Transverse colon (tissue), 4 donors: Measurements from ENCODE around the gene SLC25A13. TPM values are rescaled to one million over a fixed set of nuclear protein-coding genes. Genes with fewer than 3 reads are reported as not detected.

Source experiments
- DNase-seq: peaks from one replicate; pipeline ENCODE4 v3.0.0-alpha.2; 2019
- H3K27ac ChIP-seq, 4 donors: fragments of 200-600 bp; sonication (generic); 2 replicates each; pipeline ENCODE4 v1.5.1; 2016 to 2018; ENCODE audit warnings: inconsistent platforms in 4 of 4
- H3K27me3 ChIP-seq: fragments of 200-600 bp; sonication (generic); 2 replicates; pipeline ENCODE4 v1.5.1; 2017; ENCODE audit warnings: inconsistent platforms
- H3K36me3 ChIP-seq, 4 donors: fragments of 200-600 bp; sonication (generic); 2 replicates each; pipeline ENCODE4 v1.5.1; 2017 to 2019; ENCODE audit warnings: inconsistent platforms in 4 of 4
- H3K4me1 ChIP-seq, 4 donors: fragments of 200-600 bp; sonication (generic); 2 replicates each; pipeline ENCODE4 v1.5.1; 2017 to 2020; ENCODE audit warnings: inconsistent platforms in 4 of 4
- H3K4me3 ChIP-seq, 4 donors: fragments of 200-600 bp; sonication (generic); 1 replicate in 1 of 4; 2 replicates in 3 of 4; pipeline versions ENCODE4 v1.5.1 to v1.6.1; 2017 to 2019; ENCODE audit warnings: inconsistent platforms in 4 of 4
- H3K9me3 ChIP-seq, 2 donors: fragments of 200-600 bp; sonication (generic); 2 replicates each; pipeline ENCODE4 v1.5.1; 2017 to 2019; ENCODE audit warnings: inconsistent platforms in 2 of 2
- CTCF ChIP-seq, 5 experiments: fragments of 200-600 bp in 3 of 5; fragments of 450-650 bp in 2 of 5; sonication (generic) in 3 of 5; IDR thresholded peaks; 1 replicate in 2 of 5; 2 replicates in 3 of 5; pipeline ENCODE4 v1.5.1; 2016 to 2017; ENCODE audit warnings: antibody characterized with exemption in 5 of 5, inconsistent platforms in 3 of 5, mild to moderate bottlenecking in 2 of 5, moderate library complexity in 1 of 5
- EP300 ChIP-seq: sonication (generic); formaldehyde crosslinking; IDR thresholded peaks from one replicate; pipeline ENCODE4 v1.6.1; 2017; ENCODE audit warnings: antibody characterized with exemption, low read depth
- POLR2A ChIP-seq: fragments of 450-650 bp; IDR thresholded peaks from one replicate; pipeline ENCODE4 v1.6.1; 2016; ENCODE audit warnings: antibody characterized with exemption, mild to moderate bottlenecking, moderate library complexity
- POLR2AphosphoS5 ChIP-seq, 3 donors: sonication (generic); formaldehyde crosslinking; IDR thresholded peaks; one replicate each; pipeline ENCODE4 v1.6.1; 2016; ENCODE audit warnings: antibody characterized with exemption in 3 of 3
- WGBS, 2 donors: methylation state at CpG; one replicate each; pipeline ENCODE4 v1.1.5; 2018; ENCODE audit warnings: low coverage in 1 of 2; 5-methylcytosine and 5-hydroxymethylcytosine counted together
- in situ Hi-C, 4 donors: fragments of 200-750 bp; cut with MboI; loops; one replicate each; pipeline versions ENCODE4 v1.15.0 to v1.15.1; 2017; ENCODE audit warnings: low sequenced_read_pairs in 3 of 4, low pct_ligation_motif_present in 1 of 4, low pct_unique_long_range_greater_than_20kb in 1 of 4
- intact Hi-C: fragments of 100-400 bp; cut with DNase I; formaldehyde crosslinking; loops from one replicate; pipeline ENCODE4 v1.15.1; 2023; ENCODE audit warnings: low total_unique reads
- total RNA-seq, 4 donors: library from RNA; depleted of rRNA; stranded (reverse); fragments of >200 nt; gene quantifications; one replicate each; pipeline ENCODE4 v1.1.0, GENCODE V29; 2016

The SLC25A13 gene
- total RNA-seq, 4 donors from 2014 or later = 7.8 to 68.9 (median 59.6) TPM

GRCh38 chr7:96308253-96308949, 13.5 kb downstream of the SLC25A13 start:
- no peak overlapping the region for H3K4me3 ChIP-seq
- H3K27ac ChIP-seq = peak overlapping the region in 1 of 4 donors; percentile 2
- no peak for DNase-seq
- peaks cover 7 to 50% (median 30%) of the 10 kb centered on the region in 4 donors for H3K4me1 ChIP-seq
- 69 to 89% methylated on average over 3 to 4 of the region's 4 CpGs for WGBS, 2 donors
- no peaks in the 10 kb centered on the region for H3K9me3 ChIP-seq
- TF ChIP-seq EP300 (no peak), POLR2AphosphoS5 (IDR thresholded peaks at IDR 0.05) (no peak), POLR2A (no peak), CTCF (IDR thresholded peaks at IDR 0.05) (no peak)
- H3K36me3 ChIP-seq = no peaks in the 10 kb centered on the region
- in situ Hi-C loops (no loop called here), intact Hi-C loops (no loop called here)
- H3K27me3 ChIP-seq = no peaks in the 10 kb centered on the region

GRCh38 chr7:96306385-96307125, 15.3 kb downstream of the SLC25A13 start:
- Histone ChIP-seq H3K9me3 (no peaks in the 10 kb centered on the region), H3K27ac (no peak overlapping the region), H3K27me3 (no peaks in the 10 kb centered on the region), H3K4me1 (peaks cover 7 to 51% (median 26%) of the 10 kb centered on the region in 4 donors), H3K4me3 (no peak overlapping the region), H3K36me3 (no peaks in the 10 kb centered on the region)
- intact Hi-C loops (no loop called here), in situ Hi-C loops (no loop called here)
- no peak for TF ChIP-seq CTCF (IDR thresholded peaks at IDR 0.05)
- TF ChIP-seq EP300 = no peak
- TF ChIP-seq POLR2A = no peak
- TF ChIP-seq POLR2AphosphoS5 (IDR thresholded peaks at IDR 0.05) = no peak
- no peak for DNase-seq
- WGBS, 2 donors = 64 to 76% methylated on average over 5 to 8 of the region's 8 CpGs

- no peaks in the 10 kb centered on the region for H3K36me3 ChIP-seq
- H3K27ac ChIP-seq = no peak overlapping the region
- no peaks in the 10 kb centered on the region for H3K27me3 ChIP-seq
- no peaks in the 10 kb centered on the region for H3K9me3 ChIP-seq
- intact Hi-C loops = no loop called here
- in situ Hi-C loops = no loop called here
- TF ChIP-seq POLR2AphosphoS5 (IDR thresholded peaks at IDR 0.05) = no peak
- TF ChIP-seq EP300 = no peak
- TF ChIP-seq POLR2A = no peak
- TF ChIP-seq CTCF (IDR thresholded peaks at IDR 0.05) = no peak
- H3K4me1 ChIP-seq = peaks cover 7 to 47% (median 24%) of the 10 kb centered on the region in 4 donors
- no peak overlapping the region for H3K4me3 ChIP-seq
- DNase-seq = no peak
- WGBS, 2 donors = 80 to 86% methylated on average over 2 of the region's 2 CpGs
These were observed 16.0 kb downstream of the SLC25A13 start for GRCh38 chr7:96305915-96306314.

- Histone ChIP-seq H3K4me3 (no peak overlapping the region), H3K27me3 (no peaks in the 10 kb centered on the region), H3K9me3 (no peaks in the 10 kb centered on the region), H3K27ac (no peak overlapping the region), H3K36me3 (no peaks in the 10 kb centered on the region), H3K4me1 (peaks cover 7 to 48% (median 22%) of the 10 kb centered on the region in 4 donors)
- TF ChIP-seq CTCF (IDR thresholded peaks at IDR 0.05) (no peak), POLR2A (no peak), EP300 (no peak), POLR2AphosphoS5 (IDR thresholded peaks at IDR 0.05) (no peak)
- intact Hi-C loops (no loop called here), in situ Hi-C loops (no loop called here)
- 78 to 89% methylated on average over 3 of the region's 3 CpGs for WGBS, 2 donors
- DNase-seq = no peak
These were observed 17.3 kb downstream of the SLC25A13 start for GRCh38 chr7:96304573-96304972.
